Fibroblast of lung (primary cell): ENCODE results near the gene WWOX. TPM values are rescaled to one million over a fixed set of nuclear protein-coding genes. Genes with fewer than 3 reads are reported as not detected.

Experiments used
- DNase-seq, 2 donors: peaks; one replicate each; pipeline versions ENCODE4 v3.0.0 to v3.0.0-alpha.2; 2010; ENCODE audit warnings: low read depth in 2 of 2
- H2AFZ ChIP-seq: 2 replicates; pipeline ENCODE4 v1.5.1; 2012; ENCODE audit warnings: low read length, control low read depth, inconsistent platforms
- H3K27ac ChIP-seq: 2 replicates; pipeline ENCODE4 v1.5.1; 2011; ENCODE audit warnings: low read length, control low read depth; ENCODE audit not compliant: insufficient read depth
- H3K27me3 ChIP-seq: 2 replicates; pipeline ENCODE4 v1.5.1; 2011; ENCODE audit warnings: mild to moderate bottlenecking, low read length; ENCODE audit not compliant: control insufficient read depth, insufficient read depth
- H3K36me3 ChIP-seq: 2 replicates; pipeline ENCODE4 v1.5.1; 2011; ENCODE audit warnings: low read length; ENCODE audit not compliant: control insufficient read depth, insufficient read depth
- H3K4me1 ChIP-seq: 2 replicates; pipeline ENCODE4 v1.5.1; 2011; ENCODE audit warnings: low read length; ENCODE audit not compliant: control insufficient read depth, insufficient read depth; ENCODE audit errors: extremely low read depth
- H3K4me2 ChIP-seq: 2 replicates; pipeline ENCODE4 v1.5.1; 2011; ENCODE audit warnings: low read length, control low read depth; ENCODE audit not compliant: insufficient read depth; ENCODE audit errors: extremely low read depth
- H3K4me3 ChIP-seq, 4 experiments: fragments of 200-600 bp in 1 of 4; sonication (generic) in 1 of 4; replicated peaks in 1 of 4; 2 replicates each; pipeline ENCODE4 v1.5.1; 2011 to 2016; ENCODE audit warnings: low read length in 4 of 4, low read depth in 3 of 4, mild to moderate bottlenecking in 3 of 4, control low read depth in 2 of 4, inconsistent platforms in 1 of 4, mixed read lengths in 1 of 4; ENCODE audit not compliant: insufficient read depth in 1 of 4; ENCODE audit errors: control extremely low read depth in 1 of 4
- H3K79me2 ChIP-seq: 2 replicates; pipeline ENCODE4 v1.5.1; 2012; ENCODE audit warnings: mild to moderate bottlenecking, low read length, inconsistent platforms; ENCODE audit not compliant: control insufficient read depth, insufficient read depth
- H3K9ac ChIP-seq: 2 replicates; pipeline ENCODE4 v1.5.1; 2011; ENCODE audit warnings: mild to moderate bottlenecking, low read length, control low read depth; ENCODE audit not compliant: insufficient read depth
- H3K9me3 ChIP-seq: 2 replicates; pipeline ENCODE4 v1.5.1; 2012; ENCODE audit warnings: low read depth, low read length; ENCODE audit not compliant: control insufficient read depth, insufficient read depth
- H4K20me1 ChIP-seq: 2 replicates; pipeline ENCODE4 v1.5.1; 2011; ENCODE audit warnings: low read length; ENCODE audit not compliant: control insufficient read depth, insufficient read depth; ENCODE audit errors: extremely low read depth
- CTCF ChIP-seq, 2 donors: IDR thresholded peaks in 1 of 2; conservative IDR thresholded peaks in 1 of 2; 1 replicate in 1 of 2; 2 replicates in 1 of 2; pipeline ENCODE4 v1.5.1; 2011 to 2012; ENCODE audit warnings: low read length in 2 of 2, control low read depth in 1 of 2, inconsistent platforms in 1 of 2, low read depth in 1 of 2, mild to moderate bottlenecking in 1 of 2
- EZH2 ChIP-seq: IDR thresholded peaks from 2 replicates; pipeline ENCODE4 v1.5.1; 2012; ENCODE audit warnings: low read length, control low read depth, mild to moderate bottlenecking; ENCODE audit errors: missing control alignments
- polyA plus RNA-seq, 2 donors: library from polyadenylated mRNA; depleted of rRNA in 1 of 2; stranded (reverse) in 1 of 2; unstranded in 1 of 2; fragments of >200 nt; gene quantifications; 2 replicates each; pipeline ENCODE4 v1.2.1, GENCODE V29; 2011 to 2012; ENCODE audit warnings: missing spikeins in 1 of 2
- total RNA-seq: library from RNA; depleted of rRNA; stranded (reverse); fragments of >200 nt; gene quantifications from 2 replicates; pipeline ENCODE4 v1.2.1, GENCODE V29; 2014

The WWOX gene
- total and polyA plus RNA-seq, 2 donors (not counting 1 experiment from before 2014, with no cell fraction given) = 5.6 to 16.3 TPM

GRCh38 chr16:78461087-78461486, 361.6 kb downstream of the WWOX start:
- Histone ChIP-seq H3K36me3 (no peaks in the 10 kb centered on the region), H3K27me3 (no peaks in the 10 kb centered on the region), H3K4me2 (no peak overlapping the region), H3K27ac (no peak overlapping the region), H3K9me3 (no peaks in the 10 kb centered on the region), H4K20me1 (no peaks in the 10 kb centered on the region), H3K4me3 (no peak overlapping the region), H3K9ac (no peak overlapping the region), H3K79me2 (no peaks in the 10 kb centered on the region), H3K4me1 (no peaks in the 10 kb centered on the region), H2AFZ (no peak overlapping the region)
- TF ChIP-seq EZH2 (no peak), CTCF (conservative IDR thresholded peaks at IDR 0.05 in 1 of 2, IDR thresholded peaks at IDR 0.05 in 1 of 2; ENCODE audit: low read depth in 1 of 2, low read length in 2 of 2) (no peak)
- DNase-seq = no peak

GRCh38 chr16:78461496-78462287, 362.2 kb downstream of the WWOX start:
- H3K4me1 ChIP-seq = no peaks in the 10 kb centered on the region
- no peaks in the 10 kb centered on the region for H3K36me3 ChIP-seq
- H3K4me3 ChIP-seq = no peak overlapping the region
- TF ChIP-seq CTCF (conservative IDR thresholded peaks at IDR 0.05 in 1 of 2, IDR thresholded peaks at IDR 0.05 in 1 of 2; ENCODE audit: low read depth in 1 of 2, low read length in 2 of 2) = no peak
- TF ChIP-seq EZH2 = no peak
- H4K20me1 ChIP-seq = no peaks in the 10 kb centered on the region
- no peak overlapping the region for H3K9ac ChIP-seq
- no peaks in the 10 kb centered on the region for H3K79me2 ChIP-seq
- H2AFZ ChIP-seq = no peak overlapping the region
- H3K4me2 ChIP-seq = no peak overlapping the region
- DNase-seq = peak in 1 of 2 donors; percentile 50
- no peaks in the 10 kb centered on the region for H3K9me3 ChIP-seq
- H3K27ac ChIP-seq = no peak overlapping the region
- H3K27me3 ChIP-seq = no peaks in the 10 kb centered on the region

DNA sequence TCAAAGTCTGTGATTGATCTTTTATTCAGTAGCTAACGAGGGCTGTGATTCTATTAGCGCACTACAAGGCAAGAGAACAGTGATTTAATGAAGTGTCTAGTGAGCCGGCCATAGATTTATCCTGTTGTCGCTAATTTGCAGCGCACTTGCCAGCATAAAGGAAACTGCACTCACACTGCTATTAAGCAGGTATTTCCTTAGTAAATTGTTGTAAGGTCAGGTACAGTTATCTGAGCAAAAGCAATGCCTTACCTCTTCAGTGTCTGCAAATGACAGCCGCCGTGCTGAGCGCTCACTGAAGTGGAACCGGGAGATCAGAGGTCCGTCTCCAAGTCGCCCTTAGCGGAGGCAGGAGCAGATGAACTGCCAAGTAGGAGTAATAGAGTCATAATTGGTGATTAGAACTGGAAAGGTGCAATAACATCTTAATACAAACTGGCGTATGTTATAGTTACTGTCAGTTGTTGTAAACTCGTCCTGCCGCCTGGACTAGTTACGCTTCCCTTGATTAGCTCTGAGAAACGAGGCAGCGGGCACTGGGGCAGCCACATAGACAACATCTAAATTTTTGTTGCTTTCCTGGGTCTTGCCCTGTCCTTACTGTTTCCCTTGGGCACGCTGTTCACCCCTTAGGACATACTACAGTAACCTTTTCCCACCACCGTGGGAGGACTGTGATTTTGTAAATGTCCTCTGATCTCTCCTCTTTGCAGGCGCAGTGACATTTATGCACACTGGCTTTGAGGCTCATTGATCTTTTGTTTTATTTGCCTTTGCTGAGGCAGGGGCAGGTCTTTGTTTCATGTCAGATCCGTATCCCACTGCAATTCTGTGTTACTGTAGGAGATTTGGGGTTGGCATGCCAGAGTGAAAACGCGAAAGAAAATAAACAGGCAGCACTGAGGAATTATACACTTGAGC, 363.1 kb downstream of the WWOX start:
- no peak for TF ChIP-seq CTCF (conservative IDR thresholded peaks at IDR 0.05 in 1 of 2, IDR thresholded peaks at IDR 0.05 in 1 of 2; ENCODE audit: low read depth in 1 of 2, low read length in 2 of 2)
- no peak for TF ChIP-seq EZH2
- Histone ChIP-seq H2AFZ (no peak overlapping the region), H3K4me1 (no peaks in the 10 kb centered on the region), H3K79me2 (no peaks in the 10 kb centered on the region), H4K20me1 (no peaks in the 10 kb centered on the region), H3K4me2 (no peak overlapping the region), H3K27me3 (no peaks in the 10 kb centered on the region), H3K4me3 (no peak overlapping the region), H3K9me3 (no peaks in the 10 kb centered on the region), H3K36me3 (no peaks in the 10 kb centered on the region), H3K9ac (no peak overlapping the region), H3K27ac (no peak overlapping the region)
- DNase-seq = no peak
